Heart left ventricle (tissue), 16 donors: Measurements from ENCODE around the gene RIMBP3C. TPM values are rescaled to one million over a fixed set of nuclear protein-coding genes. Genes with fewer than 3 reads are reported as not detected.

Experiments used
- ATAC-seq, 4 donors: fragments of 200-7000 bp; cut with Tn5 transposase; one replicate each; pipeline ENCODE4 v1.9.1; 2020 to 2022; ENCODE audit warnings: moderate library complexity in 4 of 4, mild to moderate bottlenecking in 3 of 4, moderate number of reproducible peaks in 1 of 4
- DNase-seq, 5 donors: peaks; one replicate each; pipeline ENCODE4 v3.0.0-alpha.2; 2020
- H3K27ac ChIP-seq, 12 donors: fragments of 200-600 bp; sonication (generic) in 4 of 12; one replicate each; pipeline versions ENCODE4 v1.5.0 to v1.8.0; 2016 to 2022; ENCODE audit warnings: mild to moderate bottlenecking in 2 of 12
- H3K27me3 ChIP-seq, 9 donors: fragments of 200-600 bp; sonication (generic) in 2 of 9; one replicate each; pipeline versions ENCODE4 v1.5.1 to v1.8.0; 2016 to 2022; ENCODE audit warnings: mild to moderate bottlenecking in 3 of 9
- H3K36me3 ChIP-seq, 9 donors: fragments of 200-600 bp; sonication (generic) in 2 of 9; one replicate each; pipeline versions ENCODE4 v1.5.0 to v1.8.0; 2018 to 2022; ENCODE audit warnings: mild to moderate bottlenecking in 2 of 9
- H3K4me1 ChIP-seq, 12 donors: fragments of 200-600 bp; sonication (generic) in 4 of 12; one replicate each; pipeline versions ENCODE4 v1.5.0 to v1.8.0; 2016 to 2022; ENCODE audit warnings: mild to moderate bottlenecking in 3 of 12
- H3K4me3 ChIP-seq, 12 donors: fragments of 200-600 bp; sonication (generic) in 4 of 12; one replicate each; pipeline versions ENCODE4 v1.5.0 to v1.8.0; 2017 to 2022; ENCODE audit warnings: mild to moderate bottlenecking in 9 of 12, moderate library complexity in 4 of 12
- H3K9me3 ChIP-seq, 12 donors: fragments of 200-600 bp; sonication (generic) in 4 of 12; one replicate each; pipeline versions ENCODE4 v1.5.0 to v1.8.0; 2016 to 2022; ENCODE audit warnings: mild to moderate bottlenecking in 1 of 12
- CTCF ChIP-seq, 12 donors: fragments of 200-600 bp; sonication (generic) in 4 of 12; IDR thresholded peaks; one replicate each; pipeline versions ENCODE4 v1.5.0 to v1.8.0; 2018 to 2022; ENCODE audit warnings: antibody characterized with exemption in 12 of 12, mild to moderate bottlenecking in 5 of 12
- POLR2A ChIP-seq, 2 donors: fragments of 450-650 bp; IDR thresholded peaks; one replicate each; pipeline ENCODE4 v1.6.1; 2017; ENCODE audit warnings: antibody characterized with exemption in 2 of 2, mild to moderate bottlenecking in 2 of 2, moderate library complexity in 2 of 2
- WGBS, 4 donors: extraction: QIAGEN DNeasy Blood & Tissue Kit in 2 of 4; methylation state at CpG; one replicate each; pipeline versions ENCODE4 v1.1.5 to v1.1.7; 2013 to 2018; 5-methylcytosine and 5-hydroxymethylcytosine counted together
- intact Hi-C, 10 donors: fragments of 100-400 bp; cut with DNase I; formaldehyde crosslinking; loops; one replicate each; pipeline versions ENCODE4 v1.11.1 to v1.14.2; 2022
- polyA plus RNA-seq, 2 donors: library from polyadenylated mRNA; stranded (reverse); fragments of 200-250 nt; gene quantifications; one replicate each; pipeline ENCODE4 v1.2.3, GENCODE V29; 2013
- total RNA-seq, 9 donors: library from RNA; depleted of rRNA in 2 of 9; stranded (reverse); fragments of >200 nt in 2 of 9; fragmentation: NEBNext Ultra II Directional in 3 of 9; extraction: Animal tissue kit (Norgen Biotek cat#: 25700) in 3 of 9; gene quantifications; one replicate each; pipeline versions ENCODE4 v1.1.0 to v1.2.4, GENCODE V29; 2016 to 2023
- donor health status: ischemic (EF 13 %, LVEDD 7.1; RV severe dilation, severe dysfunction).
- donor health status: healthy with polysubstance abuse.
- donor health status: DM: no; HTN: yes; CAD: no.
- donor health status: DM: no; HTN: no; CAD: no.
- donor health status: ischemic (EF 25% LVEDD 6.9; RV normal size, moderate dysfunction).
- donor health status: ischemic (EF 25% LVEDD 5.7; RV mildly dilated, moderate dysfunction).
- donor health status: healthy.
- donor health status: DM: yes; HTN: yes; CAD: no.
- donor health status: ischemic (EF 35%, LVEDD 5.7; RV mildly dilated, moderate dysfunction).
- donor health status: nonischemic (EF 11% LVEDD 7.7; RV severe dilation, severe dysfunction).
- donor health status: DM: yes; HTN: yes; CAD: no.
- donor health status: PGD.
- donor health status: ischemic (EF 29% LVEDD 5.4; RV normal size, mild dysfunction).
- donor health status: nonischemic (EF 23%, LVEDD 6.1; RV moderate dilation, normal function).

RIMBP3C gene
- total and polyA plus RNA-seq, 11 donors = 0.08 to 0.37 (median 0.19) TPM; not detected in 7

GRCh38 chr22:21594865-21595452 is 43.7 kb upstream of the RIMBP3C start:
- H3K27me3 ChIP-seq = no peaks in the 10 kb centered on the region
- ATAC-seq (peak; percentile 68 to 83 (median 76)), DNase-seq (peak in 2 of 5 donors; percentile 62 to 67)
- peaks cover 5 to 62% (median 45%) of the 10 kb centered on the region in 12 donors for H3K4me1 ChIP-seq
- H3K27ac ChIP-seq = peak overlapping the region in 5 of 12 donors; percentile 12 to 64 (median 23)
- no peak overlapping the region for H3K4me3 ChIP-seq
- intact Hi-C loops = loop anchor here in 1 of 10 donors (5.0 kb wide), 1 partner anchor 32 kb away; no protein-coding TSS in a partner anchor
- no peaks in the 10 kb centered on the region for H3K9me3 ChIP-seq
- 56 to 67% (median 60%) methylated on average over 5 of the region's 5 CpGs for WGBS, 4 donors
- peaks cover 0 to 53% (median 43%) of the 10 kb centered on the region in 9 donors for H3K36me3 ChIP-seq
- TF ChIP-seq CTCF (IDR thresholded peaks at IDR 0.05) (no peak), POLR2A (IDR thresholded peaks at IDR 0.05) (no peak)

GRCh38 chr22:21593406-21594232 is 42.4 kb upstream of the RIMBP3C start:
- DNase-seq (peak; percentile 59 to 82 (median 70)), ATAC-seq (peak; percentile 49 to 79 (median 56))
- Histone ChIP-seq H3K4me3 (no peak overlapping the region), H3K27me3 (no peaks in the 10 kb centered on the region), H3K27ac (peak overlapping the region in 3 of 12 donors; percentile 3 to 48 (median 23)), H3K9me3 (no peaks in the 10 kb centered on the region), H3K4me1 (peaks cover 5 to 69% (median 49%) of the 10 kb centered on the region in 12 donors), H3K36me3 (peaks cover 0 to 52% (median 43%) of the 10 kb centered on the region in 9 donors)
- TF ChIP-seq POLR2A (IDR thresholded peaks at IDR 0.05) (no peak), CTCF (IDR thresholded peaks at IDR 0.05) (peak in 6 of 12 donors; percentile 13 to 32 (median 22))
- intact Hi-C loops = loop anchor here in 1 of 10 donors (5.0 kb wide), 1 partner anchor 34 kb away; no protein-coding TSS in a partner anchor
- WGBS, 4 donors = 58 to 69% (median 61%) methylated on average over 11 of the region's 11 CpGs

- ATAC-seq (no peak), DNase-seq (no peak)
- Histone ChIP-seq H3K4me3 (no peak overlapping the region), H3K27me3 (no peaks in the 10 kb centered on the region), H3K9me3 (no peaks in the 10 kb centered on the region), H3K27ac (peak overlapping the region in 1 of 12 donors; percentile 35), H3K4me1 (peaks cover 5 to 81% (median 60%) of the 10 kb centered on the region in 12 donors), H3K36me3 (peaks cover 0 to 51% (median 42%) of the 10 kb centered on the region in 9 donors)
- TF ChIP-seq CTCF (IDR thresholded peaks at IDR 0.05) (no peak), POLR2A (IDR thresholded peaks at IDR 0.05) (no peak)
- intact Hi-C loops = loop anchor here in 1 of 10 donors (5.0 kb wide), 1 partner anchor 35 kb away; no protein-coding TSS in a partner anchor
- 80 to 87% (median 84%) methylated on average over 3 of the region's 3 CpGs for WGBS, 4 donors
Observed at GRCh38 chr22:21592422-21592821, 41.2 kb upstream of the RIMBP3C start.

GRCh38 chr22:21591695-21592094 is 40.4 kb upstream of the RIMBP3C start:
- WGBS, 4 donors = 48 to 61% (median 54%) methylated on average over 9 of the region's 9 CpGs
- intact Hi-C loops = loop anchor here in 1 of 10 donors (5.0 kb wide), 1 partner anchor 36 kb away; no protein-coding TSS in a partner anchor
- TF ChIP-seq POLR2A (IDR thresholded peaks at IDR 0.05) (no peak), CTCF (IDR thresholded peaks at IDR 0.05) (no peak)
- H3K9me3 ChIP-seq = no peaks in the 10 kb centered on the region
- peak; percentile 49 to 75 (median 71) for DNase-seq
- ATAC-seq = peak; percentile 56 to 85 (median 79)
- no peaks in the 10 kb centered on the region for H3K27me3 ChIP-seq
- H3K27ac ChIP-seq = peak overlapping the region in 3 of 12 donors; percentile 6 to 35 (median 8)
- H3K36me3 ChIP-seq = peaks cover 0 to 44% (median 37%) of the 10 kb centered on the region in 9 donors
- H3K4me3 ChIP-seq = no peak overlapping the region
- H3K4me1 ChIP-seq = peaks cover 5 to 87% (median 66%) of the 10 kb centered on the region in 12 donors
